ENCODE measurements around the gene SLC25A36. TPM values are rescaled to one million over a fixed set of nuclear protein-coding genes. Genes with fewer than 3 reads are reported as not detected.

SLC25A36 gene
- total RNA-seq, 1 donor from 2014 or later = 56.0 TPM

GRCh38 chr3:140995881-140996280 lies 54.2 kb downstream of the SLC25A36 start:
- intact Hi-C loops (cut with DNase I) = no loop called here

GRCh38 chr3:141000027-141000663 lies 58.5 kb downstream of the SLC25A36 start:
- Histone ChIP-seq H3K27ac (no peak overlapping the region), H3K36me3 (no peaks in the 10 kb centered on the region), H3K4me1 (no peaks in the 10 kb centered on the region), H3K9me3 (no peaks in the 10 kb centered on the region), H3K27me3 (no peaks in the 10 kb centered on the region), H3K4me3 (no peak overlapping the region)
- no peak for DNase-seq (ENCODE audit: extremely low spot score in 2 of 2)
- TF ChIP-seq POLR2AphosphoS5 (IDR thresholded peaks at IDR 0.05; ENCODE audit: insufficient read depth in 1 of 2, low read depth in 1 of 2) (no peak), POLR2A (IDR thresholded peaks at IDR 0.05) (no peak)
- TF ChIP-seq, protein P1, sequence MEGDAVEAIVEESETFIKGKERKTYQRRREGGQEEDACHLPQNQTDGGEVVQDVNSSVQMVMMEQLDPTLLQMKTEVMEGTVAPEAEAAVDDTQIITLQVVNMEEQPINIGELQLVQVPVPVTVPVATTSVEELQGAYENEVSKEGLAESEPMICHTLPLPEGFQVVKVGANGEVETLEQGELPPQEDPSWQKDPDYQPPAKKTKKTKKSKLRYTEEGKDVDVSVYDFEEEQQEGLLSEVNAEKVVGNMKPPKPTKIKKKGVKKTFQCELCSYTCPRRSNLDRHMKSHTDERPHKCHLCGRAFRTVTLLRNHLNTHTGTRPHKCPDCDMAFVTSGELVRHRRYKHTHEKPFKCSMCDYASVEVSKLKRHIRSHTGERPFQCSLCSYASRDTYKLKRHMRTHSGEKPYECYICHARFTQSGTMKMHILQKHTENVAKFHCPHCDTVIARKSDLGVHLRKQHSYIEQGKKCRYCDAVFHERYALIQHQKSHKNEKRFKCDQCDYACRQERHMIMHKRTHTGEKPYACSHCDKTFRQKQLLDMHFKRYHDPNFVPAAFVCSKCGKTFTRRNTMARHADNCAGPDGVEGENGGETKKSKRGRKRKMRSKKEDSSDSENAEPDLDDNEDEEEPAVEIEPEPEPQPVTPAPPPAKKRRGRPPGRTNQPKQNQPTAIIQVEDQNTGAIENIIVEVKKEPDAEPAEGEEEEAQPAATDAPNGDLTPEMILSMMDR (IDR thresholded peaks at IDR 0.05) = peak in 2 of 3 experiments; percentile 44 to 54
- intact Hi-C loops (cut with DNase I) = no loop called here

More at GRCh38 chr3:140995881-140996280, 54.2 kb downstream of the SLC25A36 start:
- Histone ChIP-seq H3K36me3 (no peaks in the 10 kb centered on the region), H3K4me1 (no peaks in the 10 kb centered on the region), H3K4me3 (no peak overlapping the region), H3K27ac (no peak overlapping the region), H3K9me3 (no peaks in the 10 kb centered on the region), H3K27me3 (no peaks in the 10 kb centered on the region)
- no peak for DNase-seq (ENCODE audit: extremely low spot score in 2 of 2)
- TF ChIP-seq, protein P1 (IDR thresholded peaks at IDR 0.05) = no peak
- TF ChIP-seq POLR2A (IDR thresholded peaks at IDR 0.05) (no peak), POLR2AphosphoS5 (IDR thresholded peaks at IDR 0.05; ENCODE audit: insufficient read depth in 1 of 2, low read depth in 1 of 2) (no peak)

- H3K27ac ChIP-seq = no peak overlapping the region
- TF ChIP-seq POLR2A (IDR thresholded peaks at IDR 0.05) (no peak), POLR2AphosphoS5 (IDR thresholded peaks at IDR 0.05; ENCODE audit: insufficient read depth in 1 of 2, low read depth in 1 of 2) (no peak)
- TF ChIP-seq, protein P1 (IDR thresholded peaks at IDR 0.05) = no peak
- no peak overlapping the region for H3K4me3 ChIP-seq
- intact Hi-C loops (cut with DNase I) = no loop called here
- H3K4me1 ChIP-seq = no peaks in the 10 kb centered on the region
- DNase-seq (ENCODE audit: extremely low spot score in 2 of 2) = no peak
- no peaks in the 10 kb centered on the region for H3K36me3 ChIP-seq
- H3K27me3 ChIP-seq = no peaks in the 10 kb centered on the region
- H3K9me3 ChIP-seq = no peaks in the 10 kb centered on the region
These were observed 59.0 kb downstream of the SLC25A36 start for GRCh38 chr3:141000686-141001085.

DNA sequence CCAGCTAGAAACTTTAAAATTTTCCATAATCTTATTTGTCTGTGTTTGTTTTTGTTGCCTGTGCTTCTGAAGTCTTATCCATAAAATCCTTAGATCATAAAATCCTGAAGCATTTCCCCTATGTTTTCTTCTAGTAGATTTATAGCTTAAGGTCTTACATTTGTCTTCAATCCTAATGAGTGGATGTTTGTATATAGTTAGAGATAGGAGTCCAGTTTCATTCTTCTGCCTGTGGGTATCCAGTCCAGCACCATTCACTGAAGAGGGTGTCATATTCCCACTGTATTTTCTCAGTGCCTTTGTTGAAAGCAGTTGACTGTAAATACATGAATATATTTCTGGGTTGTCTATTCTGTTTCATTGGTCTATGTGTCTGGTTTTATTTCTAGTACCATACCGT lies 64.7 kb downstream of the SLC25A36 start:
- no peak overlapping the region for H3K4me3 ChIP-seq
- H3K27ac ChIP-seq = no peak overlapping the region
- intact Hi-C loops (cut with DNase I) = no loop called here
- H3K4me1 ChIP-seq = no peaks in the 10 kb centered on the region
- no peaks in the 10 kb centered on the region for H3K9me3 ChIP-seq
- TF ChIP-seq, protein P1 (IDR thresholded peaks at IDR 0.05) = no peak
- TF ChIP-seq POLR2A (IDR thresholded peaks at IDR 0.05) (no peak), POLR2AphosphoS5 (IDR thresholded peaks at IDR 0.05; ENCODE audit: insufficient read depth in 1 of 2, low read depth in 1 of 2) (no peak)
- H3K36me3 ChIP-seq = no peaks in the 10 kb centered on the region
- no peaks in the 10 kb centered on the region for H3K27me3 ChIP-seq
- no peak for DNase-seq (ENCODE audit: extremely low spot score in 2 of 2)

- H3K9me3 ChIP-seq = no peaks in the 10 kb centered on the region
- no peaks in the 10 kb centered on the region for H3K27me3 ChIP-seq
- no peak overlapping the region for H3K27ac ChIP-seq
- no peaks in the 10 kb centered on the region for H3K36me3 ChIP-seq
- DNase-seq (ENCODE audit: extremely low spot score in 2 of 2) = no peak
- H3K4me3 ChIP-seq = no peak overlapping the region
- intact Hi-C loops (cut with DNase I) = no loop called here
- no peaks in the 10 kb centered on the region for H3K4me1 ChIP-seq
- TF ChIP-seq, protein P1 (IDR thresholded peaks at IDR 0.05) = no peak
These were observed 67.9 kb downstream of the SLC25A36 start for GRCh38 chr3:141009496-141009895.

All from vagina (tissue), 2 donors.